ENCODE data around the gene LZTFL1. TPM values are rescaled to one million over a fixed set of nuclear protein-coding genes. Genes with fewer than 3 reads are reported as not detected.

LZTFL1 gene
- total RNA-seq, 1 donor from 2014 or later, result 17.6 TPM

DNA sequence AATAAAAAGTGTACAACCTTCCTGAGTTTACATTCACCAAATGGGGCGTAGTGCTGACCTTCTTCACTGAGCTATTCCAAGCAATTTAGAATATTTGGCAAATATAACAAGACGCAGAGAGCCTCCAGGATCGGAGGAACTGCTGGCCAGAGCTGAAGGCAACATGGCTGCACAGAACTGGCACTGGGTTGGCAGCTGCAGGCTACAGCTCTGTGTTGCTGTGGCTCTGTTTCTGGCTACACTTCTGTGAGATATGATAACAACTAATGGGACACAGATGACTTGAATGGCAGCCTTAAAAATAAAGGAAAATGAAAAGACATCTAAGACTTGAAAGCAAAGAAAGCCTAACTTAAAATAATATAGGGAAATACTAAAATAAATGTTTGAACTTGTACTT is 34.8 kb downstream of the LZTFL1 start:
- no peak overlapping the region for H3K4me3 Mint-ChIP-seq
- TF ChIP-seq, protein P1, sequence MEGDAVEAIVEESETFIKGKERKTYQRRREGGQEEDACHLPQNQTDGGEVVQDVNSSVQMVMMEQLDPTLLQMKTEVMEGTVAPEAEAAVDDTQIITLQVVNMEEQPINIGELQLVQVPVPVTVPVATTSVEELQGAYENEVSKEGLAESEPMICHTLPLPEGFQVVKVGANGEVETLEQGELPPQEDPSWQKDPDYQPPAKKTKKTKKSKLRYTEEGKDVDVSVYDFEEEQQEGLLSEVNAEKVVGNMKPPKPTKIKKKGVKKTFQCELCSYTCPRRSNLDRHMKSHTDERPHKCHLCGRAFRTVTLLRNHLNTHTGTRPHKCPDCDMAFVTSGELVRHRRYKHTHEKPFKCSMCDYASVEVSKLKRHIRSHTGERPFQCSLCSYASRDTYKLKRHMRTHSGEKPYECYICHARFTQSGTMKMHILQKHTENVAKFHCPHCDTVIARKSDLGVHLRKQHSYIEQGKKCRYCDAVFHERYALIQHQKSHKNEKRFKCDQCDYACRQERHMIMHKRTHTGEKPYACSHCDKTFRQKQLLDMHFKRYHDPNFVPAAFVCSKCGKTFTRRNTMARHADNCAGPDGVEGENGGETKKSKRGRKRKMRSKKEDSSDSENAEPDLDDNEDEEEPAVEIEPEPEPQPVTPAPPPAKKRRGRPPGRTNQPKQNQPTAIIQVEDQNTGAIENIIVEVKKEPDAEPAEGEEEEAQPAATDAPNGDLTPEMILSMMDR (conservative IDR thresholded peaks at IDR 0.05), result no peak
- H3K27ac Mint-ChIP-seq (ENCODE audit: unreplicated experiment), result no peak overlapping the region
- no peak for DNase-seq (ENCODE audit: low read depth, low spot score)
- no peaks in the 10 kb centered on the region for H3K27me3 Mint-ChIP-seq (ENCODE audit: low read depth)
- H3K36me3 Mint-ChIP-seq (ENCODE audit: low read depth), result no peaks in the 10 kb centered on the region
- peaks cover 4% of the 10 kb centered on the region for H3K9me3 Mint-ChIP-seq
- H3K4me1 Mint-ChIP-seq, result no peaks in the 10 kb centered on the region

DNA sequence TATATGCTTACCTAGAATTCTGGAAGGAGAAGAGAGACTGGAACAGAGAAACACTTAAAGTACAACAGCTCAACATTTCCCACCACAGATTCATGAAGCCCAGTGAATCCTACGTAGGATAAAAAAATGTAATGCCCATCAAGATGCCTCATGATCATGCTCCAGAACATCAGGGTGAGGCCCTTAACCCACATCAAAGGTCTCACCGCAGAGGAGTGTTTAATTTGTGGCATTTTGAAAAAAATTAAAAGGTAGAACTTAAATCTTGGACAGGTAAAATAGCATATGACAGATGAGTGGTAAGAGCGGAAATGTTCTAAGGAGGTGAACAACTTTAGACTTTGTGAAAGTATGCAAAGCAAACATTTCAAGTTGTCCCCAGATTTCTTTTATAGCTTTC is 35.8 kb downstream of the LZTFL1 start:
- peaks cover 4% of the 10 kb centered on the region for H3K9me3 Mint-ChIP-seq
- no peaks in the 10 kb centered on the region for H3K36me3 Mint-ChIP-seq (ENCODE audit: low read depth)

GRCh38 chr3:45803252-45803935 is 38.5 kb downstream of the LZTFL1 start:
- Mint-ChIP-seq H3K36me3 (ENCODE audit: low read depth) (no peaks in the 10 kb centered on the region), H3K9me3 (peaks cover 4% of the 10 kb centered on the region), H3K4me3 (no peak overlapping the region), H3K4me1 (no peaks in the 10 kb centered on the region), H3K27ac (ENCODE audit: unreplicated experiment) (no peak overlapping the region), H3K27me3 (ENCODE audit: low read depth) (peaks cover 13% of the 10 kb centered on the region)
- no peak for DNase-seq (ENCODE audit: low read depth, low spot score)
- TF ChIP-seq, protein P1 (conservative IDR thresholded peaks at IDR 0.05), result no peak

More for the DNA sequence above, 35.8 kb downstream of the LZTFL1 start:
- Mint-ChIP-seq H3K4me3 (no peak overlapping the region), H3K27ac (ENCODE audit: unreplicated experiment) (no peak overlapping the region), H3K4me1 (no peaks in the 10 kb centered on the region), H3K27me3 (ENCODE audit: low read depth) (no peaks in the 10 kb centered on the region)
- DNase-seq (ENCODE audit: low read depth, low spot score), result no peak
- TF ChIP-seq, protein P1 (conservative IDR thresholded peaks at IDR 0.05), result no peak

DNA sequence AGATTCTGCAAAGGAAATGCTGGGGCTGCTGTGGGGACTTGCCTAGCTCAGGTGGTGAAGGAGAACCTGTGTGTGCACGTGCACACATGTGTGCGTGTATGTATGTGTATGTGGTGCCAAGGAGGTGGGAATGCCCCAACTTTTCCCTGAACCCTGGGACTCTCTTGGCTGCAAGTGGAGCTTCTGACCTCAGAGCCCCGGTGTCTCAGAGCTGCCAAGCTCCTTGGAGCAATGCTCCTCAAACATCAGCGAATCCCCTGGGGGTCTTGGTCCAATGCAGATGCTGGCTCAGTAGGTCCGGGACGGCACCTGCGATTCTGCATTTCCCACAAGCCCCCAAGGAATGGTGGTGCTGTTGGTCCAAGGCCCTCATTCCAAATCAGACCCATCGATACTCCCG is 39.8 kb downstream of the LZTFL1 start:
- Mint-ChIP-seq H3K27me3 (ENCODE audit: low read depth) (peaks cover 26% of the 10 kb centered on the region), H3K36me3 (ENCODE audit: low read depth) (no peaks in the 10 kb centered on the region), H3K9me3 (peaks cover 4% of the 10 kb centered on the region), H3K4me3 (no peak overlapping the region), H3K4me1 (no peaks in the 10 kb centered on the region), H3K27ac (ENCODE audit: unreplicated experiment) (no peak overlapping the region)
- no peak for DNase-seq (ENCODE audit: low read depth, low spot score)
- TF ChIP-seq, protein P1 (conservative IDR thresholded peaks at IDR 0.05), result no peak

- Mint-ChIP-seq H3K4me3 (no peak overlapping the region), H3K36me3 (ENCODE audit: low read depth) (no peaks in the 10 kb centered on the region), H3K4me1 (peaks cover under 1% of the 10 kb centered on the region), H3K27me3 (ENCODE audit: low read depth) (peaks cover 40% of the 10 kb centered on the region), H3K9me3 (peaks cover 4% of the 10 kb centered on the region), H3K27ac (ENCODE audit: unreplicated experiment) (no peak overlapping the region)
- TF ChIP-seq, protein P1 (conservative IDR thresholded peaks at IDR 0.05), result no peak
- DNase-seq (ENCODE audit: low read depth, low spot score), result no peak
These were observed 41.3 kb downstream of the LZTFL1 start for GRCh38 chr3:45800611-45801010.
